ENCODE data around the gene CC2D2B.

DNA sequence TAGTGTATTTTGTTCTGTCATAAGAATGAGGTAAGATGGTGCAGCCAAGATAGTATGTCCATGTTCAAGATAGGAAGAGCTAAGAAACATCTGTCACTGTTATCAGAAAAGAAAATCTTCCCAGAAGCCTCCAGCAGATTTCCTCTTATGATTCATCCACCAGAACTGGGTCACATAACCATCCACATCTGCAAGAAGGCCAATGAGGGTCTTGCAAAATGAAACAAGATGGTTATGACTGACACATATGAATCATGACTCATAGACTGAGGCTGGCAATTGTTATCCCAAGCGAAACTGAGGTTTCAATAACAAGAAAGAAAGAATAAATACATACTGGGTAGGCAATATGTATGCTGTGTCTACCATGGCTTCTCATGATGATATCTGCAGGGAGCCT, 165.9 kb downstream of the CC2D2B start:
- TF ChIP-seq, protein P1, sequence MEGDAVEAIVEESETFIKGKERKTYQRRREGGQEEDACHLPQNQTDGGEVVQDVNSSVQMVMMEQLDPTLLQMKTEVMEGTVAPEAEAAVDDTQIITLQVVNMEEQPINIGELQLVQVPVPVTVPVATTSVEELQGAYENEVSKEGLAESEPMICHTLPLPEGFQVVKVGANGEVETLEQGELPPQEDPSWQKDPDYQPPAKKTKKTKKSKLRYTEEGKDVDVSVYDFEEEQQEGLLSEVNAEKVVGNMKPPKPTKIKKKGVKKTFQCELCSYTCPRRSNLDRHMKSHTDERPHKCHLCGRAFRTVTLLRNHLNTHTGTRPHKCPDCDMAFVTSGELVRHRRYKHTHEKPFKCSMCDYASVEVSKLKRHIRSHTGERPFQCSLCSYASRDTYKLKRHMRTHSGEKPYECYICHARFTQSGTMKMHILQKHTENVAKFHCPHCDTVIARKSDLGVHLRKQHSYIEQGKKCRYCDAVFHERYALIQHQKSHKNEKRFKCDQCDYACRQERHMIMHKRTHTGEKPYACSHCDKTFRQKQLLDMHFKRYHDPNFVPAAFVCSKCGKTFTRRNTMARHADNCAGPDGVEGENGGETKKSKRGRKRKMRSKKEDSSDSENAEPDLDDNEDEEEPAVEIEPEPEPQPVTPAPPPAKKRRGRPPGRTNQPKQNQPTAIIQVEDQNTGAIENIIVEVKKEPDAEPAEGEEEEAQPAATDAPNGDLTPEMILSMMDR (IDR thresholded peaks at IDR 0.05): no peak
- no peak for TF ChIP-seq POLR2A (IDR thresholded peaks at IDR 0.05)

All from breast epithelium (tissue), 3 donors.